NCI-H1694 (cell line): ENCODE measurements around the gene LAT.

Experiments
- DNase-seq: peaks from one replicate; lab custom pipeline; 2025; lab: John Stamatoyannopoulos, UW

Gene LAT

DNA sequence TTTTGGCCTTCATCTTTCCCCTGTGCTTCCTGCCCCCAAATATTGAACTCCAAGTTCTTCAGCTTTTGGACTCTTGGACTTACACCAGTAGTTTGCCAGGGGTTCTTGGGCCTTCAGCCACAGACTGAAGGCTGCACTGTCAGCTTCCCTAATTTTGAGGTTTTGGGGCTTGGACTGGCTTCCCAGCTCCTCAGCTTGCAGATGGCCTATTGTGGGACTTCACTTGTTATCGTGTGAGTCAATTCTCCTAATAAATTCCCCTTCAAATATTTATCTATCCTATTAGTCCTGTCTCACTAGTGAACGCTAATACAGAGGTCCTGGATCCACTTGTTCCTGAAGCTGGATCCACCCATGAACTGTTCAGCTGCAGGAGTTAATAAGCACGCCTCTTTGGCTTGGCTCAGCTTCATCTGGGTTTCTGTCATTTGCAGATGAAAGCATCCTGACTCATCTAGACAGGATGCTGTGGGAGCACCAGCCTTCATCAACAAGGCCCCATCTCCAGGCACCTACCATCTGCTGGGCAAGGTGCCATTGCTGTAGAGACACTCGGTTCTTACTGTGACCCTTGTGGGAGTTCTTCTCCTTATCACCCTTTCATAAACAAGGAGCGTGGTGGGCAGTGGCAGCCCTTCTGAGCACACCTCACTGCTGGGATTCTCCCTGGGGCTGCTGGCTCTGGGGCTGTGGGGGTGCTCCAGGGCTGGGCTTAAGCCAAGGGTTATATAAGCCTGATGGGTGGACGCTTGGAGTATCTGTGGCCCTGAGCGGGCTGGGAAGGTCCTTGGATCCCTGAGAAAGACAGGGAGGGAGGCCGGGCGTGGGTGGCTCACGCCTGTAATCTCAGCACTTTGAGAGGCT, 23.1 kb downstream of the LAT start:
- DNase-seq = no peak

DNA sequence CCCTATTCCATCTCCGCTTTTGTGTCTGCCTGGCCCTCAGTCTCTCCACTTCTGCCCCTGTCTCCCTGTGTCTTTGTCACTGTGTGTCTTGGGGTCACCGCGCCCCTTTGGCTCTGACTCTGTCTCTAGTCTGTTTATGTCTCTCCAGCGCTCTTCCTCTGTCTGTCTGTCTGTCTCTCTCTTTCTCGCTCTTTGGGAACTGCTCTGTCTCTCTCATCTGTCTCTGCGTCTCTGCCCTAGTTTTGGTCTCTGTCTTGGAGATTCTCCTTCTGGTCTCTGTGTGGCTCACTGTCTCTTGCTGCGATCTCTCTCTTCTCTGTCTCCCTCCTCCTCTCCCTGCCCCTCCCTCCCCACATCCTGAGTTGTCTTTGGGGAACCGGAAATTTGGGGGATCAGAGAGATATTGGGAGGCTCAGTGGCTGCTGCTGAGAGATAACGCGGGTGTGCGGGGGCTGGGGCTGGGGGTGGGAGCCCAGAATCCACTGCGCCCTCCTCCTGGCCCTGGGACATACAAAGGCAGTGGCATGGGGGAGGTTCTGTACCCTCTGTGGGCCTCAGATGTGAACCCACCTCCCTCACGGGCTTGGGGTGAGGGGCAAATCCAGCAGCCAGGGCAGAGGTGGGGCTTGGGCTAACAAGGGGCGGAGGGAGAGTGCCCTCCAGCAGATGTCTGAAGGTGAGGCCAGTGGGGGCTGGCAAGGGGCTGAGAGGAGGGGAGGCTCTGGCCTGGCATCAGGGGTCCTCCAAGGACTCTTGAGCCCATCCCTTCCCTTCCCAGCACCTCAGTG, 24.4 kb downstream of the LAT start:
- no peak for DNase-seq

- no peak for DNase-seq
Measured at GRCh38 chr16:29009838-29010166, 24.9 kb downstream of the LAT start.

GRCh38 chr16:29011112-29011511, 26.3 kb downstream of the LAT start:
- DNase-seq = no peak

GRCh38 chr16:29011851-29012250, 27.0 kb downstream of the LAT start:
- DNase-seq = no peak

GRCh38 chr16:29012913-29013553, 28.2 kb downstream of the LAT start:
- DNase-seq = no peak

DNA sequence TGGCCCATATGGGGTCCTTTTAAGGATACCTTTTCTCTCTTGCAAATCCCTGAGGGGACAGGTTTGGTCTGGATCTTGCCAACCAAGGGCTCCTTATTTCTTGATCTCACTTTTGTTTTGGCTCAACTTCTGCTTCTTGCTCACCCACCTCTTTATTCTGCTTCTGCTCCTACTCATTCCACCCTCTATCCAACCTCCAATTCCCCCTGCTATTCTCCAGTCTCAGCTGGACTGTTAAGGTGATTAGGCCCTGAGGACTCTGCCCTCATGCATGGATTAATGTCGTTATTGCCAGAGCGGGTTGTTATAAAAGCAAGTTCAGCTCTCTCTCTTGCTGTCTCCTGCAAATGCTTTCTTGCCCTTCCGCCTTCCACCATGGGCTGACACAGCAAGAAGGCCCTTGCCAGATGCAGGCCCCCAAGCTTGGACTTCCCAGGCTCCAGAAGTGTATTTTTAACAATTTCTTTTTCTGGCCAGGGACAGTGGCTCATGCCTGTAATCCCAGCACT, 29.8 kb downstream of the LAT start:
- DNase-seq = no peak

- no peak for DNase-seq
Measured at GRCh38 chr16:29022196-29022595, 37.3 kb downstream of the LAT start.

GRCh38 chr16:29023279-29024277, 38.7 kb downstream of the LAT start:
- DNase-seq = no peak

GRCh38 chr16:29024278-29024677, 39.4 kb downstream of the LAT start:
- no peak for DNase-seq

DNA sequence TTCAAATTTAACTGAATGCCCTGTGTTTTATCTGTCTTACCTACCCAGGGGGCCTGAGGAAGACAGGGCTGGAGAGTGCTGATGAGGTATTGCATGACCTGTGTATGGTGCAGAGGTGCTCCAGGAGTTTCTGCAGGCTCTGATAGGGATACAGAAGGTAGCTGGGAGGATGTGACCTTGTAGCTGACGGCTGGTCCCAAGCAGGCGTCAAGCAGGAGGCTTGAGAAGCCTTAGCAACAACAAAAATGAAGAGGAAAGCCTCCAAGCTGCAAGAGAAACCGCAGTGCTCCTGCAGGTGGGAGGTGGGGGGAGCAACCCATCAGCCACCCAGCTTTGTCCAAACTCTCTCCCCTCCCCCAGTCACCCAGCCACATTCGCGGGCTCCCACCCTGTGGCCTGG, 40.4 kb downstream of the LAT start:
- no peak for DNase-seq

- no peak for DNase-seq
Measured at GRCh38 chr16:29025735-29026134, 40.9 kb downstream of the LAT start.

DNA sequence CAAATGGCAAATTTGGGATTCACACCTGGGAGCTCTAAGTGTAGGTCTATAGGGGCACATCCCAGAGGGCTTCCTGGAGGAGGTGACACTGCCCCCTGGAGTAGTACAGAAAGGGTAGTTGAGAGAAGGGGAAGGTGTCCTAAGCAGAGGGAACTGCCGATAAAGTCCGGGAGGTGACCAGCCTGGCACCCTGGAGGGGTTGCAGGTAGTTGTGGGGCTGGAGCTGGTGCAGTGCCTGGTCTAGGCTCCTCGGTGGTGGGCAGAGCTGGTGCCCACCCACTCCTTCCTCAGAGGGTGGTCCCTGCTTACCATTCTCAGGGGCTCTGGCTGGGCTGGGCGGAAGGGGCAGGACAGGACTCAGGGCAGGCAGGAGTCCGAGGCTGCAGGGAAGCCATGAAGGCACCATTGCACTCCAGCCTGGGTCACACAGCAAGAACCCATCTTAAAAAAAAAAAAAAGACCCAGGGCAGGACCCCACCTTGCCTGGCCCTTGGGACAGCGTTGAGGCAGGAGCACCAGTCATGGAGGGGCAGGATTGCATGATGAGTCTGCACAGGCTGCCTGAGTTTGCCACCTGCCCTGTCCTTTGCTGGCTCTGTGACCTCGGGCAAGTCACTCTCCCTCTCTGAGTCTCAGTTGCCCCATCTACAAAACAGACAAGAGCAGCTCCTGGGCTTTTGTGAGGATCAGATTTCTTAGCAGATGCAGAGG, 43.8 kb downstream of the LAT start:
- no peak for DNase-seq

GRCh38 chr16:29029168-29029994, 44.5 kb downstream of the LAT start:
- no peak for DNase-seq

GRCh38 chr16:29030086-29030840, 45.4 kb downstream of the LAT start:
- no peak for DNase-seq
